ENCODE data around the gene PAK1.

GRCh38 chr11:77401486-77402217 is 72.2 kb downstream of the PAK1 start:
- TF ChIP-seq, protein P1, sequence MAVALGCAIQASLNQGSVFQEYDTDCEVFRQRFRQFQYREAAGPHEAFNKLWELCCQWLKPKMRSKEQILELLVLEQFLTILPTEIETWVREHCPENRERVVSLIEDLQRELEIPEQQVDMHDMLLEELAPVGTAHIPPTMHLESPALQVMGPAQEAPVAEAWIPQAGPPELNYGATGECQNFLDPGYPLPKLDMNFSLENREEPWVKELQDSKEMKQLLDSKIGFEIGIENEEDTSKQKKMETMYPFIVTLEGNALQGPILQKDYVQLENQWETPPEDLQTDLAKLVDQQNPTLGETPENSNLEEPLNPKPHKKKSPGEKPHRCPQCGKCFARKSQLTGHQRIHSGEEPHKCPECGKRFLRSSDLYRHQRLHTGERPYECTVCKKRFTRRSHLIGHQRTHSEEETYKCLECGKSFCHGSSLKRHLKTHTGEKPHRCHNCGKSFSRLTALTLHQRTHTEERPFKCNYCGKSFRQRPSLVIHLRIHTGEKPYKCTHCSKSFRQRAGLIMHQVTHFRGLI (CRISPR knock-in tag; IDR thresholded peaks at IDR 0.05): no peak
- TF ChIP-seq YBX1 (IDR thresholded peaks at IDR 0.05) (no peak), SMC3 (conservative IDR thresholded peaks at IDR 0.05; ENCODE audit: insufficient read depth, low read depth, low read length) (no peak), NFYB (IDR thresholded peaks at IDR 0.05; ENCODE audit: extremely low read depth, insufficient read length) (no peak), CTCF (IDR thresholded peaks at IDR 0.05 in 2 of 3, conservative IDR thresholded peaks at IDR 0.05 in 1 of 3; ENCODE audit: insufficient read depth in 2 of 3, low read depth in 1 of 3, low read length in 3 of 3) (no peak), TAF1 (IDR thresholded peaks at IDR 0.05; ENCODE audit: control insufficient read depth, extremely low read depth, insufficient read depth, low read length, severe bottlenecking) (no peak)
